ENCODE measurements around the gene SETD3.

SETD3 gene

GRCh38 chr14:99516156-99516870, 35.7 kb upstream of the SETD3 start:
- FAIRE-seq: no peak

DNA sequence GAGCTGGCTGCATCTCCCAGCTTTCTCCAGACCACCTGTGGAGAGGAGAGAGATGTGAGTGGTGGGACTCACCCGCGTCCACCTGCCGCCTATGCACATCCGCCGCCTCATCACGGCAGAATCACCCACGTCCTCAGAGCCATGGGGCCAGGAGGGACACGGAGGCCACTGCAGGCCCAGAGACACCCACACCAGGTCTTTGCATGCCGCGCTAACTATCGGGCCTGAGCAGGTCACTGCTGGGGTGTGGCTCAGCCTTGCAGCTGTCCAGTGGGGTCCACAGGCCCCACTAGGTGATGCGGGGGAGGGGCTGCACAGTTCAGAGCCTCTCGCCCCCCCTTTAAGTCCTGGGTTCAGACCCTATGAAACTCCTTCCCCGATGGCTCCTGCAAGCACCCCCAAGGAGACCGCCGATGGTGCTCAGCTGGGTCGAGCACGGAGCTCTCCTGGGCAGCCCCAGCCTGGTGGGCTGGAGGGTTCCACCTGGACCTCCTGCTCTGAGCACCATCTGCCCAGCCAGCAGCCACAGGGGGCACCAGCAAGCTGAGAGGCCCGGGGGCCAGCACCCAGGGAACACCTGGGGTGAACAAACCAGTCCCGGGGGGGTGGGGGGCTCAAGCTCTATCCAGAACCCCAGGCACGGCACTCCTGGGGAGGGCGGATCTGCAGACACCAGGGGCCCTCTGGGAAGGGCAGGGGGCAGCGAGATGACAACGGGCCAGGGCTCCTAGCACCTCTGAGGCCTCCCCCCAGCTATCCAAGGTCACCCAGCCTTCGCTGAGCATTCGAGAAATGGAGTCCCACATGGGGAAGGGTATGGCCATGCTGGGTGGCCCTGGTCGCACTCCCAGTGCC, 34.9 kb upstream of the SETD3 start:
- no peak for FAIRE-seq

DNA sequence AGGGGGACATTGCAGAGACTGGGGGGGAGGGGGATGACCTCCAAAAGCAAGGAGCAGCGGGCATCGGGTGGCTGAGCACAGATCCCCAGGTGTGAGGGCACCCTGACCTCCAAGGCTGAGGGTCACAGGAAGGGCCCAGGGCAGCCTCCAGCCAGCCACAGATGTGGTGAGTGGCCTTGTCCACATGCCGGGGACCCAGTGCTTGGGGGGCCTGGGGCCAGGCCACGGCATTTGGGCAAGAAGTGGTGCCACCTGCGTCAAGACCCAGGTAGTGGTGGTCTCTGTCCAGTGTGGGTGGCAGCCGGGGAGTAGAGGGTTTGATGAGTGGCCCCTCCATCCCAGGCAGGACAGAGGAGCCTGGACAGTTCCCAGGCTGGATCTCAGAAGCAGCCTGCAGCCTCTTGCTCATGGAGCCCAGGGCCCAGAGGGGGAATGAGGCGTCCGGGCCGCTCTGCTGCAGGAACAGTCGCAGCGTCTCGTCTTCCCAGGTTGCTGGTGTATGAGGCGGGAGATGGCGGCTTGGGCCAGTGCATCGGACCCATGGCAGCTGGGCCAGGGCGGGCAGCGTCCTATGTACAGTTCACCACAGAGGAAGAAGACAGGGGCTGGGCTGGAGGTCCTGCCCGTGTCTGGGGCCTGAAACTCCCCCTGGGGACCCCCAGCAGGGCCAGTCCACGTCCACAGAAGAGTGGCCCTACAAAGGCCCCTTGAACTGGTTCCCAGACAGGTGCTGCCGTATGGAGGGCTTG, 34.1 kb upstream of the SETD3 start:
- FAIRE-seq: no peak

- no peak for FAIRE-seq
Observed at GRCh38 chr14:99513946-99514551, 33.4 kb upstream of the SETD3 start.

DNA sequence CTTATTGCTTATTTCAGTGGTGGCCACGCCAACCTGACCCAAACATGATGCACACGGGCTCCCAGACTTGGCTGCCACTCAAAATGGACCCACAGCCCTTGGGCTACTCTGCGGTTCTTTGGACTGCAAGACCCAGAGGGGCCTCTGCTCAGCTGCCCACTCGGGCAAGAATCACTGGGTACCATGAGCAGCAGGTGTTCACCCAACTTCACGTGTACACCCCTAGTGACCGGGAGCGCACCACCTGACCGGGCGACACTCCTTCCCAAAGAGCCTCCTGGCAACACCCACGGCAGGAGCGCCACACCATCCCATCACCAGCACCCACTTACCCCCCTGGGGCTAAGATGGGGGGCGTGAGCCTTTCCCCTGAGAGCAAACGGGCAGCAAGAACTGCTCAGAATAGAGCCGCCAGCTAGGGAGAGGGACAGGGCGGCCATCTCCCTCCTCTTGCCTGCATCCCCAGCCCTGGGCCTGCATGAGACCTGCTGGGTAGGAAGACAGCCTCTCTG, 32.6 kb upstream of the SETD3 start:
- no peak for FAIRE-seq

- no peak for FAIRE-seq
Observed at GRCh38 chr14:99512571-99513182, 32.0 kb upstream of the SETD3 start.

DNA sequence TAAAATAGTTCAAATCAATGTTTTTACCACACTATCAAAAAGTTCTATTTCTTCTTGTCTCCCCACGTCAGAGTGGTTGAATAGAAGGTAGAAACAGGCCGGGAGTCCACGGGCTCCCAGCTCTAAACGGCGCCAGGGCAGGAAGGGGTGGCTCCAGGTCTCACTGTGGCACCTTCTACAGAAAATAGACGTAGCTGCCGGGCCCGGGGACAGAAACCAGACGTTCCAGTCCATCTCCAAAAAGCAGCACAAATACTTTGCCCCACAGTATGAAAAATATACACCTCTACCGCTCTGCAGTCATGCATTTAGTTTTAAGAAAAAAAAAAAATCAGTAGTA, 31.4 kb upstream of the SETD3 start:
- FAIRE-seq: no peak

DNA sequence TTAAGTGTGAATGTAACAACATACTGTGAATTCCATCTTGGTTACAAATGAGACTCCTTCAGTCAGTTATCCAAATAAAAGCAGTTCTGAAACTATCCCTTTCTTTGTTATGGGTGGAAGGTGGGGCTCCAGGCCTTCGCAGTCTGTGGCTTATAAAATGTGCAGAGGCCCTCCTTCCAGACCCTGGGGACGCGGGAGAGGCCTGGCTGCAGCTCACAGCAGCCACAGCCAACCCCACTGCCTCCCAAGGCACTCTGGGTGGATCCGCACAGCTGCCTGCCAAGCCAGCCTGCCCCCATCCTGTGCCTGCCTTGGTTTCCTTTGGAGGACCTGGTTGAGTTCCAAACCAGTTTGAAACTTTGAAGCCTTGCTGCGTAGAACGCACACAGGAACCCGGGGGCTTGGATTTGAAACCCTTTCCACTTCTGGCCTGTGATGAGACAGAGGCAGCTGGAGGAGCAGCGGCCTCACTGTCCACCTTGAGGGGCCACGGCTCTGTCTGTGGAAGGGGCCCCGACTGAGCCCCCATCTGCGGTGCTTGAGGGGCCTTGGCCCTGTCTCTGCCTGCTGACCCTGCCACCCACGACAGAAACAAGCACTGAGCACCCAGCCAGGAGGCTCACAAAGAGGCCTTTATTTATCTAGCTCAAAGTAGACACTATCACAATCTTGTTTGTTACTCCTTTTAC, 30.9 kb upstream of the SETD3 start:
- FAIRE-seq: no peak

DNA sequence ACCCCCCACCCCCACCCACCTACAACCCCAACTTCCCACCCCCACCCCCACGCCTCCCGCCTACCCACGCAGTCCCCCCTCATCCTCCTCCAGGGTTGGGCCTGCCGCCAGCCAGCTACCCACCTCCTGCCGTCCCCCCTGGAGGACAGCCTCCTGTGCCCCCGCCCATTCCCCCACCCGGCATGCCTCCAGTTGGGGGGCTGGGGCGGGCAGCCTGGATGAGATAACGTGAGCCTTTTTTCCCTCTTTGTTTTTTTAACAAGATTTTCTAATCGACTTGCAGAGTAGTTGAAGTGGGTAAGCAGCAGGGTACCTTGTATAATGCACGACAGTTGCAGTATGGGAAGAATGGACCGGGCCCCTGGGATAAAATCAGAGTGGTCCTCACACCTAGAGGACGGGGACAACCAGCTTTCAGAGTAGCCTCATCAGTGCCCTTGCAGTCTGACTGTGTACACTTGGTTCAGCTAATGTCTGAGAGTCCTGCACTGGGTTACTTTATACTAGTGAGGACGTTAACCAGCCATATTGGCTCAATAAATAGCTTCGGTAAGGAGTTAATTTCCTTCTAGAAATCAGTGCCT, 30.0 kb upstream of the SETD3 start:
- FAIRE-seq: no peak

- no peak for FAIRE-seq
Observed at GRCh38 chr14:99509871-99510555, 29.4 kb upstream of the SETD3 start.

DNA sequence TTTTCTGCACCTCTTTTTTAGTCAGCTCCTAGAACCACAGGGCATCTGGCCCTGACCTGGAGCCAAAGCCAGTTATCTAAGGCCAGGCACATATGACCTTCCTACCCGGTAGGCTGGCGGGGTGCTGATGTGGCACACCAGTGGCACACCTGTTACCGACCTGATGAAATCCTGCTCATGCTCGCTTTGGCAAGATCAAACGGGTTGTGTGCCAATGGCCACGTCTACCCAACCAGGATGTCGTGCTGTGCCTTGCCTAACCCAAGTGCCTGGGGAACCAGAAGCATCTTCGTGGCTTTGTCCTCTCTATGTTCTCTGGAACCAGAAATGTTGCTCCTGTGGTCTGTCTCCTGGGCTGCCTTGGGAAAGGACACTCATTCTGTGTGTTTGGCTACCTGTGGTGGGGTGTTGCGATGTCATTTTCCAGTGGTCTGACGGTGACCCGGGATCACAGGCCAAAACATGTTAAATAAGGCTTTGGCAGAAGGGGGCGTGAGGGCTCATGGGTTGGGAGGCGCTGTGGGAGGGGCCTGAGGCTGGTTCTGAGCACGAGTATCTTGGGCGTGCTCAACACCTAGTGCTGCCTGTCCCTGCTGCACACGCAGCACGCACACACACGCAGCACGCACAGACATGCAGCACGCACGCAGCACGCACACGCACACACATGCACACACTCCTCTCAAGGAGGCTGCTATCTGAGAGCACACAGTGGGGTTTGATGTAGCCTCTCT, 28.4 kb upstream of the SETD3 start:
- no peak for FAIRE-seq

DNA sequence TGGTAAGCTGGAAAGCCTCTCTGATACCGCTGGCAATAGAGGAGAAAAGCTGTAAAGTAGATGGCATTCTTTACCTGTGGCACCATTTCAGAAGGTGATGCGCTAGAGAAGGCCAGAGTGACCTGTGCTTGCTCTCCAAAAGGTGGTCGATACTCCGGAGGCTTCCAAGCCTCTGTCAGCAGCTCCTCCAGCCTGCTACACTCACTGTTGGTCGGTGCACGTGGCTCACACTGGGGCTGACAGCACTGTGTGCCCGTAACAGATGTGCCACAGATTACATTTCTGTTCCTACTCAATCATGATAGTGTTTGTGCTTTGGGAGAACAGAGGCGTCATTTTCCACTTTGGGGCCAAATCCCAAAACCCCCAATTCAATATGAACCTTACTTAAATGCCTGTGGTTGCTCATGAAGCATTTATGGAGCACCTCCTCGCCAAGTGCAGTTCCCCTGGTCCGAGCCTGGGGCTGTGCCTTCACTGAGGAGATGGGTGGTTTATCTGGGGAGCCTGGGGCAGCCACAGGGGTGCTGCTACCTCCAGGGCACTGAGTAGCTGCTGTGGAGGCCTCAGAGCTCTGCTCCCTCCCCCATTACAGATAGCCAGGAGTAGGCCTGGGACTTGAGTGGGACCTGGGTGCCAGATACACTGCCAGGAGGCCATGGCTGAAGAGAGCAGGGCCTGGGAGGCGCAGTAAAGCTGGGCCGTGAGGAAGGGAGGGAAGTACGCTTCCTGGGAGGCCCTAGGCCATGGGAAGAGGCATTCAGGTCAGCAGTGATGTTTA, 27.4 kb upstream of the SETD3 start:
- no peak for FAIRE-seq

GRCh38 chr14:99506276-99506675, 25.6 kb upstream of the SETD3 start:
- no peak for FAIRE-seq

GRCh38 chr14:99505089-99505488, 24.4 kb upstream of the SETD3 start:
- FAIRE-seq: no peak

- no peak for FAIRE-seq
Observed at GRCh38 chr14:99503848-99504453, 23.3 kb upstream of the SETD3 start.

GRCh38 chr14:99502989-99503421, 22.3 kb upstream of the SETD3 start:
- no peak for FAIRE-seq

DNA sequence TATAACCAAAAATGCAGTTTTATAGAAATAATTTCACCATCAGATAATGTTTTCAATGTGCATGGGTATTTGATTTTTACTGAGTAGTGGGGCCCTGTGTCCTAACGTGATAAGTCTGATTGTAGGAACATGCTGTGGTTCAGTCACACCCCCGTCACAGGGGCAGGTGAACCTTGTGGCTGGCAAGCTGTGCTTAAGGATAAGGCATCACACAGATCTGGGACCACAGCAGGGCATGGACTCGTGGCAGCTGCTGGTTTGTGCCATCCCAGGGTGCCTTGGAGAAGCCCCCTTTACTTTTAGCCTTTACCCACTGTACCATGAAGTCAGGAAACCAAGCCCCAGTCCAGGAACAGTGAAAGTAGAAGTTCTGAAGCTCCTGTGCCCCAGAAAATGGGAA, 17.2 kb upstream of the SETD3 start:
- no peak for FAIRE-seq

GRCh38 chr14:99497341-99497740, 16.7 kb upstream of the SETD3 start:
- no peak for FAIRE-seq

DNA sequence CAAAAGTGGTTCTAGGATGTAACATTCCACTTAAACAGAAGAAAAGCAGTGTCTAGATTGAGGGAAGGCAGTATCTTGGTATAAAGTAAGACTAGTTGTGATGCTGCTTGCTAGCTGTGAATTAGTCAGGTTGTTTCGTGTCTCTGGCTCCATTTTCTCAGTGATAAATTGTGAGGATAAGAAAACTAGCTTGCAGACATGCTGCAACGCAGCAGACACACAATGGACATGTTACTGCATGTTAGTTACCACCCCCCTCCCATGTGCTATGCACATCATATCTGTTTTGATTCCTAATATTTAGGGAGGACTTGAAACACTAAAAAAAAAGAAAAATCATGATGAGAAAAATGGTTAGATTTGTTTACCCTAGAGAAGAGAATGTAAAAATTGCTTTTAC, 3.4 kb upstream of the SETD3 start:
- no peak for FAIRE-seq

All from G401.6 (cell line).